Prostate gland (tissue), 2 donors: Measurements from ENCODE around the gene SNAI1. TPM values are rescaled to one million over a fixed set of nuclear protein-coding genes. Genes with fewer than 3 reads are reported as not detected.
"Not testable (repeated sequence)": the region's sequence is repeated elsewhere in the genome, so short reads cannot be mapped to it uniquely, and the experiment has no call there.

Source experiments
- DNase-seq: peaks from one replicate; pipeline ENCODE4 v3.0.0-alpha.2; 2019; ENCODE audit warnings: low spot score
- H3K27ac ChIP-seq, 2 donors: fragments of 200-600 bp; sonication (generic); 2 replicates each; pipeline ENCODE4 v1.5.1; 2017 to 2019
- H3K27me3 ChIP-seq: fragments of 200-600 bp; sonication (generic); replicated peaks from 2 replicates; pipeline ENCODE4 v1.5.1; 2019; ENCODE audit not compliant: insufficient read depth
- H3K36me3 ChIP-seq, 2 donors: fragments of 200-600 bp; sonication (generic); 1 replicate in 1 of 2; 2 replicates in 1 of 2; pipeline versions ENCODE4 v1.5.1 to v1.8.1; 2017 to 2019
- H3K4me1 ChIP-seq: fragments of 200-600 bp; sonication (generic); replicated peaks from 2 replicates; pipeline ENCODE4 v1.5.1; 2019
- H3K4me3 ChIP-seq, 2 donors: fragments of 200-600 bp; sonication (generic); 2 replicates each; pipeline ENCODE4 v1.5.1; 2017 to 2019
- H3K9me3 ChIP-seq: fragments of 200-600 bp; sonication (generic); 2 replicates; pipeline ENCODE4 v1.5.1; 2017
- CTCF ChIP-seq, 4 experiments: fragments of 200-600 bp in 2 of 4; fragments of 450-650 bp in 2 of 4; sonication (generic) in 2 of 4; IDR thresholded peaks; 1 replicate in 3 of 4; 2 replicates in 1 of 4; pipeline ENCODE4 v1.5.1; 2016 to 2019; ENCODE audit warnings: antibody characterized with exemption in 4 of 4, mild to moderate bottlenecking in 2 of 4, moderate library complexity in 2 of 4
- POLR2A ChIP-seq: fragments of 450-650 bp; IDR thresholded peaks from one replicate; pipeline ENCODE4 v1.6.1; 2016; ENCODE audit warnings: antibody characterized with exemption, mild to moderate bottlenecking
- POLR2AphosphoS5 ChIP-seq: sonication (generic); formaldehyde crosslinking; IDR thresholded peaks from one replicate; pipeline ENCODE4 v1.6.1; 2017; ENCODE audit warnings: antibody characterized with exemption
- WGBS: methylation state at CpG from one replicate; pipeline ENCODE4 v1.1.5; 2018; 5-methylcytosine and 5-hydroxymethylcytosine counted together
- intact Hi-C: fragments of 100-400 bp; cut with DNase I; formaldehyde crosslinking; loops from one replicate; pipeline ENCODE4 v1.14.2; 2022
- total RNA-seq, 2 donors: library from RNA; depleted of rRNA; stranded (reverse); fragments of >200 nt; gene quantifications; one replicate each; pipeline ENCODE4 v1.1.0, GENCODE V29; 2016

Gene SNAI1
- total RNA-seq, 2 donors from 2014 or later: 1.0 to 7.4 TPM

GRCh38 chr20:49970498-49970897 lies 12.3 kb upstream of the SNAI1 start:
- TF ChIP-seq POLR2AphosphoS5 (no peak), CTCF (IDR thresholded peaks at IDR 0.05) (no peak), POLR2A (no peak)
- WGBS: 74% methylated on average over 8 of the region's 8 CpGs
- no peaks in the 10 kb centered on the region for H3K36me3 ChIP-seq
- intact Hi-C loops: no loop called here
- H3K4me1 ChIP-seq: no peaks in the 10 kb centered on the region
- DNase-seq: no peak
- H3K27ac ChIP-seq: no peak overlapping the region
- H3K27me3 ChIP-seq: no peaks in the 10 kb centered on the region
- H3K9me3 ChIP-seq: no peaks in the 10 kb centered on the region
- no peak overlapping the region for H3K4me3 ChIP-seq

- peaks cover 2% of the 10 kb centered on the region for H3K4me1 ChIP-seq
- intact Hi-C loops: no loop called here
- no peaks in the 10 kb centered on the region for H3K9me3 ChIP-seq
- TF ChIP-seq POLR2AphosphoS5 (no peak), CTCF (IDR thresholded peaks at IDR 0.05) (no peak), POLR2A (no peak)
- no peaks in the 10 kb centered on the region for H3K36me3 ChIP-seq
- no peak overlapping the region for H3K4me3 ChIP-seq
- no peaks in the 10 kb centered on the region for H3K27me3 ChIP-seq
- no peak overlapping the region for H3K27ac ChIP-seq
- WGBS: 75% methylated on average over 4 of the region's 4 CpGs
- DNase-seq: no peak
Observed at GRCh38 chr20:49973981-49974380, 8.8 kb upstream of the SNAI1 start.

- DNase-seq: no peak
- Histone ChIP-seq H3K27me3 (no peaks in the 10 kb centered on the region), H3K27ac (no peak overlapping the region), H3K4me1 (peaks cover 4% of the 10 kb centered on the region), H3K36me3 (no peaks in the 10 kb centered on the region), H3K4me3 (no peak overlapping the region), H3K9me3 (no peaks in the 10 kb centered on the region)
- no peak for TF ChIP-seq POLR2AphosphoS5
- TF ChIP-seq POLR2A: no peak
- no peak for TF ChIP-seq CTCF (IDR thresholded peaks at IDR 0.05)
- 65% methylated on average over 2 of the region's 2 CpGs for WGBS
- intact Hi-C loops: no loop called here
Observed at GRCh38 chr20:49976542-49976941, 6.2 kb upstream of the SNAI1 start.

GRCh38 chr20:49977740-49978139 lies 5.0 kb upstream of the SNAI1 start:
- H3K4me1 ChIP-seq, H3K4me3 ChIP-seq, H3K36me3 ChIP-seq, DNase-seq, H3K9me3 ChIP-seq, H3K27ac ChIP-seq, H3K27me3 ChIP-seq, intact Hi-C loops: not testable (repeated sequence)
- 100% methylated on average over 2 of the region's 2 CpGs for WGBS

GRCh38 chr20:49978685-49979029 lies 4.1 kb upstream of the SNAI1 start:
- TF ChIP-seq POLR2AphosphoS5 (no peak), CTCF (IDR thresholded peaks at IDR 0.05) (no peak), POLR2A (no peak)
- 80% methylated on average over 3 of the region's 3 CpGs for WGBS
- Histone ChIP-seq H3K27me3 (no peaks in the 10 kb centered on the region), H3K36me3 (no peaks in the 10 kb centered on the region), H3K4me3 (no peak overlapping the region), H3K27ac (no peak overlapping the region), H3K9me3 (no peaks in the 10 kb centered on the region), H3K4me1 (peaks cover 8% of the 10 kb centered on the region)
- intact Hi-C loops: loop anchor here (1.0 kb wide), 1 partner anchor 93 kb away; no protein-coding TSS in a partner anchor
- DNase-seq: no peak
